ENCODE results near the gene EMSY.
"Not testable (repeated sequence)": the region's sequence is repeated elsewhere in the genome, so short reads cannot be mapped to it uniquely, and the experiment has no call there.

EMSY gene, protein sequence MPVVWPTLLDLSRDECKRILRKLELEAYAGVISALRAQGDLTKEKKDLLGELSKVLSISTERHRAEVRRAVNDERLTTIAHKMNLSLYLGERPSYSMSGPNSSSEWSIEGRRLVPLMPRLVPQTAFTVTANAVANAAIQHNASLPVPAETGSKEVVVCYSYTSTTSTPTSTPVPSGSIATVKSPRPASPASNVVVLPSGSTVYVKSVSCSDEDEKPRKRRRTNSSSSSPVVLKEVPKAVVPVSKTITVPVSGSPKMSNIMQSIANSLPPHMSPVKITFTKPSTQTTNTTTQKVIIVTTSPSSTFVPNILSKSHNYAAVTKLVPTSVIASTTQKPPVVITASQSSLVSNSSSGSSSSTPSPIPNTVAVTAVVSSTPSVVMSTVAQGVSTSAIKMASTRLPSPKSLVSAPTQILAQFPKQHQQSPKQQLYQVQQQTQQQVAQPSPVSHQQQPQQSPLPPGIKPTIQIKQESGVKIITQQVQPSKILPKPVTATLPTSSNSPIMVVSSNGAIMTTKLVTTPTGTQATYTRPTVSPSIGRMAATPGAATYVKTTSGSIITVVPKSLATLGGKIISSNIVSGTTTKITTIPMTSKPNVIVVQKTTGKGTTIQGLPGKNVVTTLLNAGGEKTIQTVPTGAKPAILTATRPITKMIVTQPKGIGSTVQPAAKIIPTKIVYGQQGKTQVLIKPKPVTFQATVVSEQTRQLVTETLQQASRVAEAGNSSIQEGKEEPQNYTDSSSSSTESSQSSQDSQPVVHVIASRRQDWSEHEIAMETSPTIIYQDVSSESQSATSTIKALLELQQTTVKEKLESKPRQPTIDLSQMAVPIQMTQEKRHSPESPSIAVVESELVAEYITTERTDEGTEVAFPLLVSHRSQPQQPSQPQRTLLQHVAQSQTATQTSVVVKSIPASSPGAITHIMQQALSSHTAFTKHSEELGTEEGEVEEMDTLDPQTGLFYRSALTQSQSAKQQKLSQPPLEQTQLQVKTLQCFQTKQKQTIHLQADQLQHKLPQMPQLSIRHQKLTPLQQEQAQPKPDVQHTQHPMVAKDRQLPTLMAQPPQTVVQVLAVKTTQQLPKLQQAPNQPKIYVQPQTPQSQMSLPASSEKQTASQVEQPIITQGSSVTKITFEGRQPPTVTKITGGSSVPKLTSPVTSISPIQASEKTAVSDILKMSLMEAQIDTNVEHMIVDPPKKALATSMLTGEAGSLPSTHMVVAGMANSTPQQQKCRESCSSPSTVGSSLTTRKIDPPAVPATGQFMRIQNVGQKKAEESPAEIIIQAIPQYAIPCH (N-terminal part only)

DNA sequence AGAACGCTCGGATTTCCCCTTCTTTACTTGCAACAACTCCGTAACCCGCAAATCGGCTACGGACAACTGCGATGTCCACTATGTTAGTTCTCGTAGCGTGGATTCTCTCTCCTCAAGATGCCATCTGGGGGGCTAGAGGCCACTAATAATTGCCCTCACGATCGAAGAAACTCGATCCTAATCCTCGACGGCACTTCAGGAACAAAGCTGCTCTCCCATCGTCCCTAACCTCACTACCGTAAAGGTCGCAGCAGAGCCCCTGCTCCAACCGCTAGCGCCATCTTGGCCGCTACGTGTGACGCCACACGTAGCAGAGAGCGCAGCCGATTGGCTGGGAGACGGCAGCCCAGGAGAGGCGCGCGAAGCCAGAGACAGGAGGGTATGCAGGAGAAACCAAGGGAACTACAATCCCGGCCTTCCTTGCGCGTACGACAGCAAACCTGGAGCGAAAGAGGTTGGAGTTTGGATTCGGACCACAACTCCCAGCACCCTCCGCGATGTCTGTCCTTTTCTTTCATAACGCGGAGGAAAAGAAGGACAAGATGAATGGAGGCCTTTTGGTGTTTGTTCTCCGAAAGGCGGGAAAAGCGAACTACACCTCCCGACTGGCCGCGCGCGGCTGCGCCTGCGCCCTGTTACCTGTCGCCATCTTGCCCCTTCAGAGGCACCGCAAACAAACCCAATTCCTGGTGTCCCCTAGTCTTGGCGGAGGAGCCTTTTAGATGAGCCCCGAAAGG lies at the start of gene EMSY:
EMSY (plus strand) TSS at position 635 of the 737 bp plus-strand sequence. CDS start 1,921 bp downstream, outside the sequence.
- peak within 1 kb of the TSS; percentile 96 for H3K4me3 ChIP-seq (ENCODE audit: control insufficient read depth, low read depth, low read length)
- DNase-seq (ENCODE audit: low read depth) = peak; percentile 100
- TF ChIP-seq, protein P1, sequence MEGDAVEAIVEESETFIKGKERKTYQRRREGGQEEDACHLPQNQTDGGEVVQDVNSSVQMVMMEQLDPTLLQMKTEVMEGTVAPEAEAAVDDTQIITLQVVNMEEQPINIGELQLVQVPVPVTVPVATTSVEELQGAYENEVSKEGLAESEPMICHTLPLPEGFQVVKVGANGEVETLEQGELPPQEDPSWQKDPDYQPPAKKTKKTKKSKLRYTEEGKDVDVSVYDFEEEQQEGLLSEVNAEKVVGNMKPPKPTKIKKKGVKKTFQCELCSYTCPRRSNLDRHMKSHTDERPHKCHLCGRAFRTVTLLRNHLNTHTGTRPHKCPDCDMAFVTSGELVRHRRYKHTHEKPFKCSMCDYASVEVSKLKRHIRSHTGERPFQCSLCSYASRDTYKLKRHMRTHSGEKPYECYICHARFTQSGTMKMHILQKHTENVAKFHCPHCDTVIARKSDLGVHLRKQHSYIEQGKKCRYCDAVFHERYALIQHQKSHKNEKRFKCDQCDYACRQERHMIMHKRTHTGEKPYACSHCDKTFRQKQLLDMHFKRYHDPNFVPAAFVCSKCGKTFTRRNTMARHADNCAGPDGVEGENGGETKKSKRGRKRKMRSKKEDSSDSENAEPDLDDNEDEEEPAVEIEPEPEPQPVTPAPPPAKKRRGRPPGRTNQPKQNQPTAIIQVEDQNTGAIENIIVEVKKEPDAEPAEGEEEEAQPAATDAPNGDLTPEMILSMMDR (IDR thresholded peaks at IDR 0.05; ENCODE audit: control insufficient read depth, insufficient read depth, low read depth, low read length, missing control alignments) = no peak

DNA sequence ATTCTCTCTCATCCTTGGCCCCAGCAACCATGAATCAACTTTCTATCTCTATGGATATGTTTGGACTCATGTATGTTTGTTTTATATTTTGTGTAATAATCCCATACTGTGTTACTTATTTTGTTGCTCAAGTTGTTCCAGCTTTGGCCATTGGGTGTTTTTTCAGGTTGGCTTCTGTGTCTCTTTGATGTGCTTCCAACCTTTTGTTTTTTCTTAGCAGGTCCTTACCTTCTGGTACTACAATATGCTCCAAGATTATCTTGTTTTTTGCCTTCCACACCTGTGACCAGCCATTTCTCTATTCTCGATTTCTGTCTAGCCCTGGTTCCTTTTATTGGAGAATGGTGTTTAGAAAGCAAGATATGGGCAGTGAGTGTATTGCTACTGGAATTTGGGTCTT lies 49.5 kb upstream of the EMSY start:
- TF ChIP-seq, protein P1 (IDR thresholded peaks at IDR 0.05; ENCODE audit: control insufficient read depth, insufficient read depth, low read depth, low read length, missing control alignments) = no peak
- no peak overlapping the region for H3K4me3 ChIP-seq (ENCODE audit: control insufficient read depth, low read depth, low read length)
- DNase-seq (ENCODE audit: low read depth) = no peak

DNA sequence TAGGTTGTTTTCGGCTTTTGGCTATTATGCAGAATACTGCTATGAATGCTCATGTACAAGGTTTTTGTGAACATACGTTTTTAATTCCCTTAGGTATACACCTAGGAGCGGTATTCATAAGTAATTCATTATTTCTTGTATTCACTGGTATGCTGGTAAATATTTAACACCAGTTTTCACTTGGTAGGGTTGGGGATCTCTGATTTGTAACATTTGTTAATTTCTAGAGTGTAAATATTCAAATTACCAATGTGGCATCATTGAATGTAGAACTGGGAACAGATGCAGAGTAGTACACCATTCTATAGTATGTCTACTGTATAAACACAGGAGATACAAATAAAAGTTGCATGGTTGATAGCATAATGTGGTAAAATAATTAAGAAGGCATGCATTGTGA lies 47.4 kb upstream of the EMSY start:
- TF ChIP-seq, protein P1 (IDR thresholded peaks at IDR 0.05; ENCODE audit: control insufficient read depth, insufficient read depth, low read depth, low read length, missing control alignments) = no peak
- no peak for DNase-seq (ENCODE audit: low read depth)
- no peak overlapping the region for H3K4me3 ChIP-seq (ENCODE audit: control insufficient read depth, low read depth, low read length)

DNA sequence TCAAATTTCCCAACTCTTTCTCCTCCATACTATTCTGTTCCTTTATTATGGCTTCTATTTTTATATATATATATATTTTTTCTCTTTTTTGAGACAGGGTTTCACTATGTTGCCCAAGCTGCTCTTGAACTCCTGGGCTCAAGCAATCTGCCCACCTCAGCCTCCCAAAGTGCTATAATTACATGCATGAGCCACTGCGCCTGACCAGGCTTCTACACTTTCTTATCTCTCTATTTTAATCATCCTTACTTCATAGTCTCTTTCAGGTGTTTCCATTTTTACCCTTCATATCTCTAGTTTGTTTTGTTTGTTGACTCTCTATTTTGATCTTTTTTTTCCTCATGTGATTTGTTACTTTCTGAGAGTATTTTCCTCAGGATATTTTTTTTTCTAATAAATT lies 43.9 kb upstream of the EMSY start:
- DNase-seq (ENCODE audit: low read depth) = no peak

DNA sequence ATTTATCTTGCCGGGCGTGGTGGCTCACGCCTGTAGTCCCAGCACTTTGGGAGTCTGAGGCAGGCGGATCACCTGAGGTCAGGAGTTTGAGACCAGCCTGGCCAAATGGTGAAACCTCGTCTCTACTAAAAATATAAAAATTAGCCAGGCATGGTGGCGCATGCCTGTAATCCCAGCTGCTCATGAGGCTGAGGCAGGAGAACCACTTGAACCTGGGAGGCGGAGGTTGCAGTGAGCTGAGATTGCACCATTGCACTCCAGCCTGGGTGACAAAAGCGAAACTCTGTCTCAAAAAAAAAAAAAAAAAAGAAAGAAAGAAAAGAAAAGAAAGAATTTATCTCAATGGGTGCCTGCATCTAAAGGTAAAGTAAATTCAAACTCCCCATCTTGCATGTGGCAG lies 43.3 kb upstream of the EMSY start:
- not testable (repeated sequence) for DNase-seq (ENCODE audit: low read depth)

More for the DNA sequence above, 43.9 kb upstream of the EMSY start:
- TF ChIP-seq, protein P1 (IDR thresholded peaks at IDR 0.05; ENCODE audit: control insufficient read depth, insufficient read depth, low read depth, low read length, missing control alignments) = no peak
- no peak overlapping the region for H3K4me3 ChIP-seq (ENCODE audit: control insufficient read depth, low read depth, low read length)

DNA sequence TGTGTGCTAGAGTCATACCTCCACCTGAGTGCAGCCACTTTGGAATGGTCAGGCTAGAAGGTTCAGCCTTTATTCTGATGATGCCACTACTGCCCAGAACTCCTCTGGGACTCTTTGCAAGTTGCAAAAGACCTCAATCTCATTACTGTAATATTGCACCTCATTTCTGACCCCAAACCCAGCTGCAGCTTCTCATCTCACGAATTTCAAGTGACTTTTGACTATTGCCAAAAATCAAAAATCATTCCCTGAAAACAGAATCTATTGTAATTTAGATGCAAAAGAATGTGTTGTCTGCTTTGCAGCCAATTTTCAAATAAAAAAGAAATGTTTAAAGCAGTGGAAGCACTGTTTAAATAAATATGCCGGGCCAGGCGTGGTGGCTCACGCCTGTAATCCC lies 38.5 kb upstream of the EMSY start:
- TF ChIP-seq, protein P1 (IDR thresholded peaks at IDR 0.05; ENCODE audit: control insufficient read depth, insufficient read depth, low read depth, low read length, missing control alignments) = no peak
- H3K4me3 ChIP-seq (ENCODE audit: control insufficient read depth, low read depth, low read length) = no peak overlapping the region
- no peak for DNase-seq (ENCODE audit: low read depth)

More for the DNA sequence above, 43.3 kb upstream of the EMSY start:
- not testable (repeated sequence) for H3K4me3 ChIP-seq (ENCODE audit: control insufficient read depth, low read depth, low read length)

Measured in AG09309 (cell line).